ENCODE measurements around the gene MAN1A1.

GRCh38 chr6:119334535-119335264, 14.9 kb downstream of the MAN1A1 start:
- TF ChIP-seq POLR2A (IDR thresholded peaks at IDR 0.05; ENCODE audit: low read length) (no peak), KDM1A (IDR thresholded peaks at IDR 0.05; ENCODE audit: low read depth) (no peak), CTCF (IDR thresholded peaks at IDR 0.05) (no peak), NR3C1 (IDR thresholded peaks at IDR 0.05) (no peak)
